ENCODE results near the gene EPHB2. TPM values are rescaled to one million over a fixed set of nuclear protein-coding genes. Genes with fewer than 3 reads are reported as not detected.

Gene EPHB2
- polyA plus RNA-seq, 4 donors: 10.8 to 15.9 (median 12.5) TPM

- no peak for DNase-seq (ENCODE audit: low read depth in 4 of 4, low spot score in 3 of 4)
Observed at GRCh38 chr1:22717037-22717760, 6.6 kb downstream of the EPHB2 start.

DNA sequence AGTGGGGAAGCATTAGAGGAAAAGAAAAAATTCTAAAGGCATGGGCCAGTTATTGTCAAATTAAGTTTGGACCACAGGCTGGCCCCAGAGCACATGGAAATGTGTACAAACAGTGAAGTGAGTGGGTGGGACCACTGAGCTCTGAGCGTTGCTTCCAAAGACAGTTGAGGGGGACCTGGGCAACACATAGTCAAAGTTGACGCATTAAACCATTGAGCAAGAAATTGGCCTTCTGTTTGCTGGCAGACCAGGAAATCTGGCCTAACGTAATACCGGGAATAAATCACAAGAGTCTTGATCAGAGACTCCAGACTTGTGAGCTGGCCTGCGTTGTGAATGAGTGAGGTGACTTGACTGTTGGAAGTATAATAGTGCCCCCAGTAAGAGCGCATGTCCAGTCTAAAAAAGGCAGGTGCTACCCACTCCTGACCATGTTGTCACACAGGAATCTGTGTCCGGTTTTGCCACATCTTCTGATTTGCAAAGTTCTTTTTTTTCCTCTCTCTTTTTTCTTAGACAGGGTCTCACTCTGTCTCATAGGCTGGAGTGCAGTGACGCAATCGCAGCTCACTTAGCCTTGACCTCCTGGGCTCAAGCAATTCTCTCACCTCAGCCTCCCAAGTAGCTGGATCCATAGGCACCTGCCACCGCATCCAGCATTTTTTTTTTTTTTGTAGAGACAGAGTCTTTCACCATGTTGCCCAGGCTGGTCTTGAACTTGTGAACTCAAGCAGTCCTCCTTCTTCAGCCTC is 10.7 kb downstream of the EPHB2 start:
- DNase-seq (ENCODE audit: low read depth in 4 of 4, low spot score in 3 of 4): no peak

DNA sequence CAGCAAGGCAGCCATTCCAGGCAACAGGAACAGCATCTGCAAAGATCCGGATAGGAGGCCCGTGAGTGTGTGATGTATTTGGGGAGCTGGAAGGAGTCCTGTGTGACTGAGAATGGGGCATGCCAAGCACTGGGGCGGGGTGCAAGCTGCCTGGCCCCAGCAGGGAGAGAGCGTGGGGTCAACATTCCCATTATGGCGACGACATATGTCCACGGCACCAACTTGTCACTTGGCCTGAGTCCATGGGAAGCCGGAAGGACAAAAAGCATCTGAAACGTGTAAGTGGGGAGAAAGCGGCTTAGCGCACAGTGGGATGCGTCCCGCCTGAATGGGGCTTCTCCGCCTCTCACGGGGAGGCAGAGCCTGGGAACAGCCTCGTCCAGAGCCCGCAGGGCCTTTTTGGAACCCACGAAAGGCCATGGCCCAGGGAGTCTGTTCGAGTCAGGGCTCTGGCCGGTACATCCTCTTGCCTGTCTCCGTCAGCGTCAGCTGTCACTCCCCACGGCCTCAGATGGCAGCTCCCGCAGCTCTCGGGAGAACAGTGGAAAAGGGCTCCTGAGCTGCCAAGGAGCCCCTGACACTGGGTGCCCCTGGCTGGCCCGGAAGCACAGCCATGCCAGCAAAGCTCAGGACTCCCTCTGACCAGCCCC is 12.4 kb downstream of the EPHB2 start:
- DNase-seq (ENCODE audit: low read depth in 4 of 4, low spot score in 3 of 4): no peak

GRCh38 chr1:22727873-22728272 is 17.2 kb downstream of the EPHB2 start:
- no peak for DNase-seq (ENCODE audit: low read depth in 4 of 4, low spot score in 3 of 4)

DNA sequence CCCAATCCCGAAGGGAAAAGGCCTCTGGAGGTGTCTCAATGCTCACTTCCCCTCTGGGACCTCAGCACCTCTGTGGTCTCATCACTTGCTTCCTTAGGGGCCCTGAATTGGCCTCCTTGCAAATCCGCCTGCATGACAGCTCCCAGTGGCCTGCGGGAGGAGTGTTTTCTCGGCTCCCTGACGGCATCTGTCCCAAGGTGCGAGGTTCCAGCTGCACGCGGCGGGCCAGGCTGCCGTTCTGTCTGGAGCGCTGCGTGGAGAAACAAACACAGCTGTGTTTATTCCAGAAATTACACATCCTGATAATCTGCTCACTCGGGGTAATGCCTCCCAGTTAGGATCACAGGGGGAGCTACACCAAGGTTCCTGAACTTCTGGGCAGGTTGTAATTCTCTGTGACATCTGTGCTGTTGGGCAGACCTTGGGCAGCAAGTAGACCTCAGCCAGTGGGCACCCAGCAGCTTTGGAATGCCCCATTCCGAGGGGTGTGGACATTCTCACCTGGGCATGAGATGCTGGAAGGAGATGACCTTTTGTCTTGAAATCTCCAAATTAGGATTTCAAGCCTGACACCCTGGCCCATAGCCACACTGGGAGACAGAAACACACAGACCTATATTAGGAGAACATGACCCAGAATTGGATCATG is 18.2 kb downstream of the EPHB2 start:
- no peak for DNase-seq (ENCODE audit: low read depth in 4 of 4, low spot score in 3 of 4)

GRCh38 chr1:22729400-22729773 is 18.7 kb downstream of the EPHB2 start:
- DNase-seq (ENCODE audit: low read depth in 4 of 4, low spot score in 3 of 4): no peak

DNA sequence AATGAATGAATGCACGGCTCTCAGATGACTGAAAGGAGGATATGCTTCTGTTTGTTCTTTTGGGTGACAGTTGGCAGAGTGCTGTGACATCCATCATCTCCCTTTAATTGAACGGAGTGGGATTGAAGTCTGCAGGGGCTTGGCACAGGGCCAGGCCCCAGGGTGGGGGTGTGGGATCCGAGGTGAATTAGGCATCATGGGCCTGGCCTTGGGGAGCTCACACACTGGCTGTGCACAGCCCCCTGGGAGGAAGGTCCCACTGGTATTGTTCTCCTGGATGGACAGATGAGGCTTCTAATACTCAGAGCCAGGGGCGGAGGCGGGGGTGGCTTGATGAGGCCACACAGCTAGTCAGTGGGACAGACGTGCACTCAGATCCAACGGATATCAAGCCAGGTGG is 19.3 kb downstream of the EPHB2 start:
- no peak for DNase-seq (ENCODE audit: low read depth in 4 of 4, low spot score in 3 of 4)

GRCh38 chr1:22731924-22732720 is 21.5 kb downstream of the EPHB2 start:
- no peak for DNase-seq (ENCODE audit: low read depth in 4 of 4, low spot score in 3 of 4)

DNA sequence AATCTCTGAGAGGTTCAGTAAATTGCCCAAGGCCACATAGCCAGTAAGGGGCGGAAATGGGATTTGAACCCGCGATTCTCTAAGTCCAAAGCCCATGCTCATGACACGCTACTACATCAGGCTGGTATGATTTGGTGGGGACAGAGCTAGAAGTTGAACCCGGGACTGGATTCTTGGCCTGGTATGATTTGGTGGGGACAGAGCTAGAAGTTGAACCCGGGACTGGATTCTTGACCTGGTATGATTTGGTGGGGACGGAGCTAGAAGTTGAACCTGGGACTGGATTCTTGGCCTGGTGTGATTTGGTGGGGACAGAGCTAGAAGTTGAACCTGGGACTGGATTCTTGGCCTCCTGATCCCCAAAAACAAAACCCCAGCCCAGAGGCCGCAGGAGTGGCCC is 23.0 kb downstream of the EPHB2 start:
- DNase-seq (ENCODE audit: low read depth in 4 of 4, low spot score in 3 of 4): no peak

DNA sequence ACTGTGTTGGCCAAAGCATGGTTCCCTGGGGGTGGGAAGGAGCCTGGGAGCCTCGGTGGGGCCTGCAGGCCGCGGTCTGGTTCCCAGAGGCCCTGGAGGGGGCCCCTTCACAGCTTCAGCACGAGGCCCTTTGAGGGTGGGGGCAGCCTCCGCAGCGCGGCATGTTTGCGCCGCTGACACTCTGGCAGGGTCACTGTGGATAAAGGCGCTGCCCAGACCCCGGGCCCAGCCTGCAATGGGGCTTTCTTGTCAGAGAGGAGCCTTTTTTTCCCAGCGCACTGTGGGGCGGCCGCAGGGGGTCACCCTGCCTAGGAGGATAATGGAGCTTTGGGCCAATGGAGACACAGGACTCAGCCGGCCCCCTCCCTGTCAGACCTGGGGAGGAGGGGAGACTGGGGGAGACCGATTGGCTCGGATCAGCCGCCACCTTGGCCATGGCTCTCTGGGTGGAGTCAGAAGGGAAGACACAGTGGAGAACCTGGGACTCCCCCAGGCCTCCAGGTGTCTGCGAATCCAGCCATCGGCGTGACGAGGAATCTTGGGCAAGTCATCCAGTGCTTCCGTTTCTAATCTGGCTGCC is 26.0 kb downstream of the EPHB2 start:
- no peak for DNase-seq (ENCODE audit: low read depth in 4 of 4, low spot score in 3 of 4)

DNA sequence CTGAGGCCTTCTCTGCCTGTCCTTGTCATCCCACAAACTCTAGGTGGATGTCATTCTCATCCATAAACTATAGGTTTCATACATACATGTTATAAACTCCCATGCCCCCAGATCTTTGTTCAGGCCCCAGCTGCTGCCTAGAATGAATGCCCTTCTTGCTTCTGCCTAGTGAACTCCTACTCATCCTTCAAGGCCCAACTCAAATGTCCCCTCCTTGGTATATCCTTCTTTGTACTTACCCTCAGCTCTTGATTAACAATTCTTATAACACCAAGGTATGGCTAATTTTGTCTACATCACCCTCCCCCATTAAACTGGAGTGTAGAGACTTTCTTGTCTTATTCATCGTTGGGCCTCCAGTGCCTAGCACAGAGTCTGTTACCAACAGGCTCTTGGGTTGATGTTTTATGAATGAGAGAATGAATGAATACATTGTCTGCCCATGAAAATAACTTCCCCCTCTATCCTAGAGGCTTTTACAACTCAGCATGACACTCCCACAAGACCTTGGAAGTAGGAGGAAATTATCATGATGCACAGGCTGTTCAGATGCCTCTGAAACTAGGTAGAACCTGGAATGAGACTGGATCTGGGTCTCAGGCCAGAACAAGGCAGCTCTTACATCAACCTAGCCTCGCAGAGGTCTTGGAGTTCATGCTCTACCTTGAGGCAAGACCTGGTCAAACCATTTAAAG is 26.9 kb downstream of the EPHB2 start:
- no peak for DNase-seq (ENCODE audit: low read depth in 4 of 4, low spot score in 3 of 4)

DNA sequence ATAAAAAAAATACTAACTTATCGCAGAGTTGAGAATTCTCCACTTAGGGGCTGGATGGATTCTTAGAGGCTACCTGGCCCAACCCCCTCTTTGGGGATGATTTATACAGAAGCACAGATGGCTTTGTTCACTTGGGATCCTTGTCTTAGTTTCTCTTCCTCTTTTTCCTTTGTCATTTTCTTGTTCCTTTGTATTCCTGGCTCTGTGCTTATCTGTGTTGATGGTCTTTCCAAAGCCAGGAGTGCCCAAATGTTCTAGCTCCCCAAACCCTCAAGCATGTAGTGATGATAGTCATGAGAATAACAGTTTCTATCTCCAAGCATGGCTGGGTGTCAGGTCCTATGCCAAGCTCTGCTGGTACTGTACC is 27.4 kb downstream of the EPHB2 start:
- DNase-seq (ENCODE audit: low read depth in 4 of 4, low spot score in 3 of 4): no peak

GRCh38 chr1:22738522-22738921 is 27.9 kb downstream of the EPHB2 start:
- no peak for DNase-seq (ENCODE audit: low read depth in 4 of 4, low spot score in 3 of 4)

DNA sequence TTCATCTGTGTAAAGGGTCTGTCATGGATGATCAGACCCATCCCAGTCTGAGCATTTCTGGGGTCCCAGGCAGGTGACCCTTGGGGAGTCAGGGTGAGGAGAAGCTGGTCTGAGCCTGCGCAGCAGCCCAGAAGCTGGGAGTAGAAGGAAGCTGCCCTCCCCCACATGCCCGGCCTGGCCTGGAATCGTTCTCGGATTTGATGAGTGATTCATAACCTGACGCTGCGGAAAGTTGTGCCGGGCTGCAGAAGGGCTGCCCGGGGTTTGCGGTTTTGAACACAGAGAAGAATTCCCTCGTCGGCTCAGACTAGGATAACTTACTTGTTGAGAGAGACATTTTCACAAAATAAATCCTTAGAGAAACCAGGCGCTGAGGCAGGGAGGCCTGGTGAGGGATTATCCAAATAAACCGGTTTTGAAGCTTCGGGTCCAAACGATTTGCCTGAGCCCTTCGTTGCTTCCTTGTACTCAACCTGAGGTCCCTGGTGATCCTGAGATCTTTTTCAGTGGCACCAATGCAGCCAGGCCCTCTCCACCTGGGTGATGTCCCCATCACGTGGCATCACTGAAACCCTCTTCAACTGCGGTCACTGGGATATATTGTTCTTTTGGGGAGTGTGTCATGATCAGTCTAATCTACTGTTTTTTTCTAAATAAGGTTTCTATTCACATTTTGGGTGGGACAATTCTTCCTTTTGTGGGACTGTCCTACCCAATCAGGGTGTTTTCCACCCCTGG is 29.2 kb downstream of the EPHB2 start:
- DNase-seq (ENCODE audit: low read depth in 4 of 4, low spot score in 3 of 4): peak in 3 of 4 donors; percentile 34 to 38 (median 36)

- no peak for DNase-seq (ENCODE audit: low read depth in 4 of 4, low spot score in 3 of 4)
Observed at GRCh38 chr1:22741118-22741517, 30.5 kb downstream of the EPHB2 start.

- no peak for DNase-seq (ENCODE audit: low read depth in 4 of 4, low spot score in 3 of 4)
Observed at GRCh38 chr1:22745669-22746585, 35.3 kb downstream of the EPHB2 start.

DNA sequence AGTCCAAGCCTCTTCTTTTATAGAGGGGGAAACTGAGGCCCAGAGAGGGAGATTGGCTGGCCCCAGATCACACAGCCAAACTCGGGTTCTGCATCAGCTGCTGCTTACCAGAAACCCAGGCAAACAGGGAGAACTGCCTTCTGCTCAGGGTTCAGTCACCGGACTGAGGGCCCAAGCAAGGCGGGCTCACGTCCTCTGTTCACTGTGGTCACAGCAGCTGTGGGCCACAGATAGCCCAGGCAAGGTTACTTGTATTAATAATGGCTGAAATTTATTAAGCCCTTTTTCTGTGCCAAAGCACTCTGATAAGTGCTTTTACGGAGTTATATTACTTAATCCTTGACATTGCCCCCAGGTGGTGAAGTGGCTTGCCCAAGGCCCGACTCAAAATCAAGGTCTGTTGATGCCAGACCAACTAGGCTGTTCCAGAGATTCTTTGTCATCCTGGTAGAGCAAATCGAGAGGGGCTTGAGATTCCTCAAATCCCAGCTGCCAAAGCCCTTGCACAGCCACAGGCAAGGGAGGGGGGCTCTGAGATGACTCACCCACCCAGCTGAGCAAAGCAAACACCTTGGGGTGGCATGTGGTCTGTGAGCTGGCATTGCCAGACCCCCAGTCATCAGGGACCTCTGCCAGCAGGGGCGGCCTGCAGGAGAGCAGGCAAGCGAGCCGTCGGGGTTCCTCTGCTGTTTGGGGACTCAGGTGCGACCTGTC is 36.5 kb downstream of the EPHB2 start:
- DNase-seq (ENCODE audit: low read depth in 4 of 4, low spot score in 3 of 4): no peak
